NB4 (cell line): ENCODE results near the gene ZNF423.

ENCODE experiments used
- CTCF ChIP-seq: IDR thresholded peaks from one replicate; pipeline ENCODE4 v1.5.1; 2012; ENCODE audit warnings: low read depth, low read length
- MAX ChIP-seq: IDR thresholded peaks from 2 replicates; pipeline ENCODE4 v1.6.1; 2011; ENCODE audit warnings: low read depth, low read length
- POLR2A ChIP-seq: IDR thresholded peaks from 2 replicates; pipeline ENCODE4 v1.6.1; 2011; ENCODE audit warnings: mild to moderate bottlenecking; ENCODE audit not compliant: insufficient read length; ENCODE audit errors: extremely low read depth

DNA sequence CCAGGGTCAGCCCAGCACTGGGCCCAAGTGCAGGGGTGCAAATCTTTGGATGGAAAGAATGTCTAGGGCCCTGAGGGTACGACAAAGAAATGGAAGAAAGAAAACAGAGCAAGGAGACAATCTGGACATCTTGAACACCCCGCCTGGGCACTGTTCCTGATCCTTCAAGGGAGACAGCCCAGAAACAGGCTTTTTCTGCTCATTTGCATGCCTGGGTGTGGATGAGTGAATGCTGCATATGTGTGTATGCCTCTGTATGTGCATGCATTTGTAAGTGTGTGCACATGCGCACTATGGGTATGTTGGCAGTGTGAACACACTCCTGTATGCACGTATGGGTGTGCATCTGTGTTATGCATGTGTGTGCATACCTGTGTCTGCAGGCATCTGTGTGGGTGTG, 79.2 kb downstream of the ZNF423 start:
- TF ChIP-seq CTCF (no peak), MAX (no peak), POLR2A (no peak)
